ENCODE results near the gene DMD. TPM values are rescaled to one million over a fixed set of nuclear protein-coding genes. Genes with fewer than 3 reads are reported as not detected.
"Not testable (repeated sequence)": the region's sequence is repeated elsewhere in the genome, so short reads cannot be mapped to it uniquely, and the experiment has no call there.

Gene DMD
- total RNA-seq, 2 donors from 2014 or later: 1.4 to 7.5 TPM

DNA sequence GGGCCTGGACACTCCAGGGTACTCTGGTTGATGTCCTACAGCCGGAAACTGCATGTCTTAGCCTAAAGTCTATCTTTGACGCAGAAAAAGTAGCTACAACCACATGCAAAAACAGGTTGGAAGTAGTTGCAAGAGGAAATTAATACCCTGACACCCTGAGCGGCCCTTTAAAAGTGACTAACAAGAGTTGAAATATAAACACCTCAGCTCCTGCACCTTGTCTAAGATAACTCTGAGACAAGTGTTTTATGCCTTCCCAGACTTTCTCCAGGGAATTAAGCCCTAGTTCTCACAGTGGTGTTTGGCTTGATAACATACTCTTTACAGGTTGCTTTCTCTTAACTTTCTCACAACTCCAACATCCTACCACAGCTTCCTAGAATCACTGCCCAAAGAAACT is 943.1 kb downstream of the DMD start:
- H3K27me3 Mint-ChIP-seq: no peaks in the 10 kb centered on the region
- peaks cover 4% of the 10 kb centered on the region for H3K9me3 Mint-ChIP-seq
- no peak overlapping the region for H3K4me3 Mint-ChIP-seq
- H3K36me3 Mint-ChIP-seq (ENCODE audit: low read depth): no peaks in the 10 kb centered on the region
- no peak overlapping the region for H3K27ac Mint-ChIP-seq
- no peak for ATAC-seq (replicated peaks)
- no peaks in the 10 kb centered on the region for H3K4me1 Mint-ChIP-seq

DNA sequence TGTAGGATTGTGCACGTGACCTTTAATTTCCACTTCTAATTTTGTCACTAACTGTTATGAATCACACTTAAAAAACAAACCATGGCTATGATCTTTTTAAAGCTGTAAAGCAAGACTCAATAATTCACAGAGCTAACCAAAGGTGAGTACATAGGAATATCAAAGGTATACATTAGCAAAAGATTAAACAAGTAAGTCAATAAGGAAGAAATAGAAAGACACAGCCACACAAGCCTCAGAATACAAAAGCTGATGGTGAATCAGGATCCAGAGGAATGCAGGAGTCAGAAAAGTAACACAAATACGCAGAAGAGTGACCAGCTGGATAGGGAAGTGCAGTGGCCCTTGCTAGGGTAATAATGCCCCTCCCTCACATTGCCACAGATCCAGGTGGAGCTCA is 943.6 kb downstream of the DMD start:
- Mint-ChIP-seq H3K4me3 (no peak overlapping the region), H3K9me3 (peaks cover 4% of the 10 kb centered on the region), H3K27me3 (no peaks in the 10 kb centered on the region), H3K4me1 (no peaks in the 10 kb centered on the region), H3K36me3 (ENCODE audit: low read depth) (no peaks in the 10 kb centered on the region), H3K27ac (no peak overlapping the region)
- no peak for ATAC-seq (replicated peaks)

DNA sequence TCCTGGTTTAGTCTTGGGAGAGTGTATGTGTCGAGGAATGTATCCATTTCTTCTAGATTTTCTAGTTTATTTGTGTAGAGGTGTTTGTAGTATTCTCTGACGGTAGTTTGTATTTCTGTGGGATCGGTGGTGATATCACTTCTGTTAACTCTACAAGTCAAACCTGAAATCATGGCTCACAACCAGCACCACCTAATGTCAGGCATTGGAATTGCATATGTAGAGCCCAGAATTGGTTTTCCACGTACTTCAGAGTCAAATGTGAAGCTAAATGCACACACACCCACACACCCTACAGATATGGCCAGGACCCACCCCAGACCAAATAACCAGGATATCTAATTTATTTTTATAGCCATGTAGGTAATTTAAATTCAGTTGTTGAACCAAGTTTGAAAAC is 964.7 kb downstream of the DMD start:
- not testable (repeated sequence) for H3K4me1 Mint-ChIP-seq; H3K9me3 Mint-ChIP-seq; H3K27me3 Mint-ChIP-seq; H3K4me3 Mint-ChIP-seq; ATAC-seq (replicated peaks); H3K27ac Mint-ChIP-seq; H3K36me3 Mint-ChIP-seq (ENCODE audit: low read depth)

DNA sequence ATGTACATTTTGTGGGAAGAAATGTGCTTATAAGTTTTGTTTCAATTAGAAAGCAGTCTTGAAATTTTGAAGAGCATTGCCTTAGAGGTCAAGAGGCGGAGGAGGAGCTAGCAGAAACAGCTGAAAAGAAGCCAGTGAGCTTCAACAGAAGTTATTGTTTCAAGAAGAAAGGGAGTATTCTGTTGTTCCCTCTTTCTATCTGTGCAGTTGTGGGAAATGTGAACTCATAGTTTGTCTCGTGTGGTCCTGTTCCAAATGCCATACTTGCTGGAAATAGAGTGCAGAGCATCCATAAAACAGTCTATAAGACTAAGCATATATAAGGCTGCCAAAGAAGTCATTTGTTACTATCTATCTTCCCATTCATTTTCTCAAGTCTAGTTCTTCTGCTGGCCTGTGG is 1015.7 kb downstream of the DMD start:
- no peak for ATAC-seq (replicated peaks)
- H3K27ac Mint-ChIP-seq: no peak overlapping the region
- H3K4me1 Mint-ChIP-seq: no peaks in the 10 kb centered on the region
- no peaks in the 10 kb centered on the region for H3K36me3 Mint-ChIP-seq (ENCODE audit: low read depth)
- H3K4me3 Mint-ChIP-seq: no peak overlapping the region
- H3K27me3 Mint-ChIP-seq: no peaks in the 10 kb centered on the region
- H3K9me3 Mint-ChIP-seq: no peaks in the 10 kb centered on the region

DNA sequence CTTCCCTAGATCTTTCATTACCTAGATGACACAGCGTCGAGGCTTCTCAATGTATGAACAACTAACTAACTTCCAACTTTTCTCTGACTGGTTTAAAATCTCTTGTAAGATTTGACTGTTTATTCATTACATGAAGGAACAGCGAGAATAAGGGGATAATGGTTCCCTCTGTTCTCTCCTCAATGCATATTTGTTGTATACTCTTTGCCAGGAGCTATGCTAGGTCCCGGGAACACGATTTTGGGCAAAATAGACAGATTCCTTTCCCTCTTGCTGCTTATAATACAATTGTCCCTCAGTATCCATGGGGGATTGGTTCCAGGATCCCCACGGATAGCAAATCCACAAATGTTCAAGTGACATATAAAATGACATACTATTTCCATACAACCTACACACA is 1020.0 kb downstream of the DMD start:
- no peak overlapping the region for H3K27ac Mint-ChIP-seq
- no peak overlapping the region for H3K4me3 Mint-ChIP-seq
- no peak for ATAC-seq (replicated peaks)
- H3K36me3 Mint-ChIP-seq (ENCODE audit: low read depth): no peaks in the 10 kb centered on the region
- no peaks in the 10 kb centered on the region for H3K27me3 Mint-ChIP-seq
- no peaks in the 10 kb centered on the region for H3K9me3 Mint-ChIP-seq
- H3K4me1 Mint-ChIP-seq: no peaks in the 10 kb centered on the region

DNA sequence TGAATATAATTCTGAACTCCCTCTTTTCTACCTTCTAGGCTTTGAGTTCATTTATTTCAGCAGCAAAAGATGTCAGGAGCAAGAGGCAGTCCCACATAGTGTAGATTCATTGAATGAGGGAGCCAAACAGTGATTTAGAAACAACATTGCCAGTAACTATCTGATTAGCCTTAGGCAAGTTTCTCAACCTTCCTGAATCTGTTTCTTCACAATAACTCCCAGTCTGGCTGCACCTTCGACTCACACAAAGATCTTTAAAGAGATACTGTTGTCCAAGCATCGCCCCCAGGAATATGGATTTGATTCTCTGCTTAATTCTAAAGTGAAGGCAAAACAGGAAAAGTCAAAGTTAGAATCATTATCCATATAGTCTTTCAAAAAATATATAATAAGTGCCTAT is 1026.2 kb downstream of the DMD start:
- H3K36me3 Mint-ChIP-seq (ENCODE audit: low read depth): no peaks in the 10 kb centered on the region
- no peak overlapping the region for H3K27ac Mint-ChIP-seq
- H3K4me3 Mint-ChIP-seq: no peak overlapping the region
- H3K9me3 Mint-ChIP-seq: no peaks in the 10 kb centered on the region
- H3K27me3 Mint-ChIP-seq: no peaks in the 10 kb centered on the region
- no peaks in the 10 kb centered on the region for H3K4me1 Mint-ChIP-seq
- ATAC-seq (replicated peaks): no peak

DNA sequence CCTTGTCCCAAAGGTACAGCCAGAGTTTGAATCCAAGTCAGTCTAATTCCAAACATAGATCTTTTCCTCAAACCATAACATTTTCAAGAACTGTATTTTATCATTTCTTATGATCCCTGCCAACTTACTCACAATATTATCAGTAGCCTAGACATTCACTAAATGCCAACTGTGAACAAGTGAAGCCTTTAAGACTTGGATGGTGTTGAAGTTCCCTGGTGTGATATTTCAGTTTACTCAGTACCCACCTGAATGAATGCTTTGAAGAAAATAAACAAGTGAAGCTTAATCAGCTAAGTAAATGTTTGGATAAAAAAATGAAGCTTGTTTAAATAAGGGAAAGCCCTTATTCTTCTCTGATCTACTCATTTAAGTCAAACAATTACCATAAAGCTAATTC is 1028.3 kb downstream of the DMD start:
- Mint-ChIP-seq H3K36me3 (ENCODE audit: low read depth) (no peaks in the 10 kb centered on the region), H3K4me3 (no peak overlapping the region), H3K9me3 (no peaks in the 10 kb centered on the region), H3K4me1 (no peaks in the 10 kb centered on the region), H3K27ac (no peak overlapping the region), H3K27me3 (no peaks in the 10 kb centered on the region)
- ATAC-seq (replicated peaks): no peak

DNA sequence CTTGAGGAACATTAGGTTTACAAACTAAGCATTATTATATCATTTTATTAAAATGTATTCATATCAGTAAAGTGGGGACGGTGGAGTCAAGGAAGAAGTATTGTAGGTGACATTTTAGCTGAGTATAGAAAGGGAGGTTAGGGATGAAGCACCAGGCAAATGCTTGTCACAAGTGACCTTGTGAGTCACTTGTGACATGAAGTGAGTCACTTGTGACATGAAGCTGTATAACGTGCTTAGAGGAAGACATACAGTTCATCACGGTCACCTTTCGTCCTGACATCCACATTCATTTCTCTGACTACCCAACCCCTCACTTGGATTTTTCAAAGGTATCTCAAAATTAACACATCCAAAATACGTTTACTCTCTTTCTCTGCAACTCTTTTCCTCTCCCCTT is 1034.8 kb downstream of the DMD start:
- H3K36me3 Mint-ChIP-seq (ENCODE audit: low read depth): no peaks in the 10 kb centered on the region
- no peaks in the 10 kb centered on the region for H3K27me3 Mint-ChIP-seq
- no peaks in the 10 kb centered on the region for H3K9me3 Mint-ChIP-seq
- H3K27ac Mint-ChIP-seq: no peak overlapping the region
- ATAC-seq (replicated peaks): no peak
- no peaks in the 10 kb centered on the region for H3K4me1 Mint-ChIP-seq
- H3K4me3 Mint-ChIP-seq: no peak overlapping the region

DNA sequence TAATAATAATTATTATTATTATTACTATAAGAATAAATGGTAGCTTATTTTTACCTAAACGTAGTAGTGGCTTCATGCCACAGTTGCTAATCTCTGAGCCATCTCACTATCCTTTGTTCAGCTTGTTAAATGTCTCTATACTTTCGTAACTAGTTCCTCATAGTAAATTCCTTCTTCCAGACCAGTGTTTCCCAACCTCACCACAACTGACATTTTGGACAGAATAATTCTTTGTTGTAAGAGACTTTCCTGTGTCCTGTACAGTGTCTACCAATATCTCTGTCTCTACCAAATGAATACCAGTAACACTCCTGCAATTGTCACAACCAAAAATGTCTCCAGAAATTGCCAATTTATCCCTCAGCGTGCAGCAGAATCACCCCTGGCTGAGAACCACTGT is 1040.9 kb downstream of the DMD start:
- Mint-ChIP-seq H3K9me3 (no peaks in the 10 kb centered on the region), H3K4me1 (no peaks in the 10 kb centered on the region), H3K27me3 (no peaks in the 10 kb centered on the region), H3K27ac (no peak overlapping the region), H3K36me3 (ENCODE audit: low read depth) (no peaks in the 10 kb centered on the region), H3K4me3 (no peak overlapping the region)
- ATAC-seq (replicated peaks): no peak

DNA sequence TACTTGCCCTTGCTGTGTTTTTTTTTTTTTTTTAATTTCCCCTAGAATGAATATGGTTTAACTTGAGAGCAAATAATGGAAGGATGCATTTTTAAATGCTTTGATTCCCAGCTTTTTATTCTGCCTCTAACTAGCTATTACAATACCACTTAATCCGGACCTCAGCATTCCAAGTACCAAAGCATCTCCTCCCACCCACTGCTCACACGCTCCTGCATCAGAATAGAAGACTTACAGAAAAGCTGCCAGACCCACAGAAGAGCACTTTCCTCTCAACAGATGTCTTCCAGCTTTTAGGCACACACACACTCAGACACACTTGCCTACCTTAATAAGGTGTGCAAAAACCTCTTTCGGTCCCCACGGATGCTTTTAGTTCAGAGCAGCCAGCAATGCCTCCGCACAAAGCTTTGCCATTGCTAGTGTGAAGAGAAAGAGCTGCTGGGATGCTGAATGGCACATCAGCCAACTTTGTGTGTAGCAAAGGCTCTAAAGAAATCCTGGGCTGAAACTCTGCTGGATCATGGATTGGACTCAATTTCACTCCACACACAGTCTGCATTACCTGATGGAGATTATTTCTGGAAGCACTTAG is 1056.2 kb downstream of the DMD start:
- H3K27ac Mint-ChIP-seq: no peak overlapping the region
- H3K4me3 Mint-ChIP-seq: no peak overlapping the region
- H3K36me3 Mint-ChIP-seq (ENCODE audit: low read depth): no peaks in the 10 kb centered on the region
- ATAC-seq (replicated peaks): no peak
- no peaks in the 10 kb centered on the region for H3K9me3 Mint-ChIP-seq
- H3K4me1 Mint-ChIP-seq: no peaks in the 10 kb centered on the region
- H3K27me3 Mint-ChIP-seq: no peaks in the 10 kb centered on the region

DNA sequence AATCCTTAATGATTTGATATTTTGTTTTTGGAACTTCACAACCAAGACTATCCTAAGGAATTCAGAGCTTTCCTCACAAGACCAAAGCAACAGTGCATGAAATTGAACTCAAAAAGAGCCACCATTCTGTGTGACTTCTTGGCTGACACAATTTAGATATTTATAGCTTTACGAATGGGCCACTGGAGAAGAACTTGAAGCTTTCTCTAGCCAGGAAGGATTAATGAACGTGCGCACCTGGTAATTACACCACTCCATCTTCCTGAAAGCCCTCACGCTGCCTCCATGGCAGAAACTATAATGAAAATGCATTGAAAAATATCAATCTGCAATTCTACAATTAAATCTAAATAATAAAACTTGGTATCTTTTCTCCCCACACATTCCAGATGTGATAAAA is 1057.8 kb downstream of the DMD start:
- no peak for ATAC-seq (replicated peaks)
- H3K4me1 Mint-ChIP-seq: no peaks in the 10 kb centered on the region
- H3K36me3 Mint-ChIP-seq (ENCODE audit: low read depth): no peaks in the 10 kb centered on the region
- no peak overlapping the region for H3K27ac Mint-ChIP-seq
- H3K4me3 Mint-ChIP-seq: no peak overlapping the region
- H3K9me3 Mint-ChIP-seq: no peaks in the 10 kb centered on the region
- H3K27me3 Mint-ChIP-seq: no peaks in the 10 kb centered on the region

DNA sequence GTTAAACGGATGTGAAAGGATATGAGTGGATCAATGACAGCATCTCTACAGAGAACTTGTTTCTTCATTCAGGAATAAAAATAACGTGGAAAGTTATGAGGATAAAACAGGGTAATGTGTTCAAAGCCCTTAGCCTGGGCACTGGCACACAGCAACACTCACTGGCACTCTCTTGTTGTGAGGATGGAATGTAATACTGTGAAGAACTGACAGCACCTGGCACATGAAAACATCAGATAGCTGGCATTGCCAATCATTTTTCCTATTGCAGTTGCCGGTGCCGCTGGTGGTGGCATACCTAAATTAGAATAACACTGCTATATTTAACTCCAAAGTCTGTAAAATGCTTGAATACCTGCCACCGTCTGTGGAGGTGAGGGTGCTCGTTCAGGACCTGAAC is 1061.2 kb downstream of the DMD start:
- Mint-ChIP-seq H3K9me3 (no peaks in the 10 kb centered on the region), H3K27me3 (no peaks in the 10 kb centered on the region), H3K4me3 (no peak overlapping the region), H3K4me1 (no peaks in the 10 kb centered on the region), H3K27ac (no peak overlapping the region), H3K36me3 (ENCODE audit: low read depth) (no peaks in the 10 kb centered on the region)
- no peak for ATAC-seq (replicated peaks)

DNA sequence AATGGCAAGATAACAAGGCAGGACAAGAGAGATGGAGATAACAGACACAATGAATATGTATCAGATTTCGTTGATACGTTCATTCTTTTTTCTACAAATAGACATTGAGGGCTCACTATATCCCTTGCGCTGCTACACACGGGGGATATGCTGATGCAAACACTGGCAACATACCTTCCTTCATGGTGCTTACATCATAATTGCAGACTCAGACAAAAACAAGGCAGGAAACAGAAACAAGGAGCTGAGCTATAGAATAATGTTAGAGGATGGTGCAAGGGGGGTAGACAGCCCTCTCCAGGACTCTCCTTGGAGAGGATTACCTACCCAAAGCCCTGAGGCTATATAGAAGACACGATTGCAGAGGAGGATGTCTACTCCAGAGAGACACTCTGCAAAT is 1069.5 kb downstream of the DMD start:
- Mint-ChIP-seq H3K4me3 (no peak overlapping the region), H3K27me3 (no peaks in the 10 kb centered on the region), H3K9me3 (no peaks in the 10 kb centered on the region), H3K27ac (no peak overlapping the region), H3K4me1 (no peaks in the 10 kb centered on the region), H3K36me3 (ENCODE audit: low read depth) (no peaks in the 10 kb centered on the region)
- no peak for ATAC-seq (replicated peaks)

DNA sequence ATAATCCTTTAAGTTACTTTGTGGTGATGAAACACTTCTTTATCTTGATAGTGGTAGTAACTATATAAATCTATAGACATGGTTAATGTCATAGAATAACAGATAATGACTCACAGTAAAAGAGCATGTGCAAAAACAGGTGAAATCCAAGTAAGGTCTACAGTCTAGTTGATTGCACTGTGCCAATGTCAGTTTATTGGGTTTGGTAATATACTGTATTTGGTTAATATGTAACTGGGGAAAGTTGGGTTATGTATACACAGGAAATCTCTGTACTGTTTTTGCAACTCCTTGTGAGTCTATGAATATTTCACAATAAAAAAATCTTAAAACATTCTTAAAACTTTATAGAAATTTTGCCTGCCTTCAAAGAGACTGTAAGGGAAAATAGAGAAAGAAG is 1071.9 kb downstream of the DMD start:
- Mint-ChIP-seq H3K9me3 (no peaks in the 10 kb centered on the region), H3K4me3 (no peak overlapping the region), H3K27me3 (no peaks in the 10 kb centered on the region), H3K4me1 (no peaks in the 10 kb centered on the region), H3K27ac (no peak overlapping the region), H3K36me3 (ENCODE audit: low read depth) (no peaks in the 10 kb centered on the region)
- no peak for ATAC-seq (replicated peaks)

DNA sequence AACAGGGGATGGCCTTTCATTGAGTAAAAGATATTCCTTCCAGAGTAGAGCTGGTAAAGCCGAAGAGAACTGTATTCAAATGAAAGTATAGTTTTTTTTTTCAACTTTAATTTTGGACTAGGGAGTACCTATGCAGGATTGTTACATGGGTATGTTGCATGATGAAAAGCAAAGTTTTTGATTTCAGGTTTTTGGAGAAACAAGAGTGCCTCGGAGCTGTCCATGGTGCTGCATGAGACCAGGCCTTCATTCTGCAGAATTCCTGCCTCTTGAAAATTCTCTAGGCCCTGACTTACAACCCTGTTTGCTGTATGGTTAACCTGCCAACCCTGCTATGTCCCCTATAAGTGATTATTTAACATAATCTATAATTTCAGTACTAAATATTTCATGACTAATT is 1073.8 kb downstream of the DMD start:
- Mint-ChIP-seq H3K36me3 (ENCODE audit: low read depth) (no peaks in the 10 kb centered on the region), H3K4me1 (no peaks in the 10 kb centered on the region), H3K27me3 (no peaks in the 10 kb centered on the region), H3K27ac (no peak overlapping the region), H3K9me3 (no peaks in the 10 kb centered on the region), H3K4me3 (no peak overlapping the region)
- ATAC-seq (replicated peaks): no peak

DNA sequence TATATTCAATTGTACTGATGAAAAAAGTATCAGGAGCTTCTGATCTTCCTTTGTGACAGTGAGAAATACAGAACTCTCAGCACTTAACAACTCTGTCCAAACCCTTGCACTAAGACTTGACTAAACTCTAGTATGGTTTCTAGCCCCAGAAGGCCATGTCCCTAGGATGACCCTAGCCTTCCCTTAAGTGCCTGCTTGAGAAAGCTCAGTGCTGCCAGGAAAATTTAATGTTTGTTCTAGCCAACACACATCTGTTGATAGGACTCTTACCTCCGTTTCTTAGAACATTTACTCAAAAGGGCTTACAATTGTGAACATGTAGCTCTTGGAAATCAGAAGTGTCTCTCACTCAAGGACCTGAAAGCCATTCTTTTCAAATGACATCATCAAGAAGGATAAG is 1084.4 kb downstream of the DMD start:
- ATAC-seq (replicated peaks): no peak
- H3K4me3 Mint-ChIP-seq: no peak overlapping the region
- no peaks in the 10 kb centered on the region for H3K27me3 Mint-ChIP-seq
- H3K9me3 Mint-ChIP-seq: peaks cover 3% of the 10 kb centered on the region
- no peaks in the 10 kb centered on the region for H3K36me3 Mint-ChIP-seq (ENCODE audit: low read depth)
- no peaks in the 10 kb centered on the region for H3K4me1 Mint-ChIP-seq
- no peak overlapping the region for H3K27ac Mint-ChIP-seq
